AML-193 (cell line): ENCODE measurements around the gene KRTAP2-2.
"Not testable (repeated sequence)": the region's sequence is repeated elsewhere in the genome, so short reads cannot be mapped to it uniquely, and the experiment has no call there.

Experiments
- DNase-seq, 2 experiments: peaks; one replicate each; lab custom pipeline; 2025; lab: John Stamatoyannopoulos, UW

The KRTAP2-2 gene

GRCh38 chr17:41055130-41055529 is at the start of gene KRTAP2-2:
TSS of gene KRTAP2-2 (minus strand) at chr17:41055230. CDS start at chr17:41055211, 19 bp downstream.
- not testable (repeated sequence) for DNase-seq

GRCh38 chr17:41104386-41105038 is 49.5 kb upstream of the KRTAP2-2 start:
- not testable (repeated sequence) for DNase-seq

GRCh38 chr17:41103896-41104295 is 48.9 kb upstream of the KRTAP2-2 start:
- no peak for DNase-seq

- DNase-seq: no peak
Observed at GRCh38 chr17:41101586-41102259, 46.7 kb upstream of the KRTAP2-2 start, which contains the start of gene KRTAP4-16. TSS of gene KRTAP4-16 (minus strand) at chr17:41102209. CDS start at chr17:41102209, 0 bp downstream.

GRCh38 chr17:41099682-41100480 is 44.9 kb upstream of the KRTAP2-2 start:
- DNase-seq: not testable (repeated sequence)

GRCh38 chr17:41098481-41098880 is 43.5 kb upstream of the KRTAP2-2 start:
- no peak for DNase-seq

GRCh38 chr17:41098042-41098441 is 43.0 kb upstream of the KRTAP2-2 start, which contains the start of gene KRTAP4-8:
TSS of gene KRTAP4-8 (minus strand) at chr17:41098142. CDS start at chr17:41098084, 58 bp downstream.
- no peak for DNase-seq

GRCh38 chr17:41096055-41096454 is 41.0 kb upstream of the KRTAP2-2 start:
- no peak for DNase-seq

- not testable (repeated sequence) for DNase-seq
Observed at GRCh38 chr17:41088760-41089352, 33.8 kb upstream of the KRTAP2-2 start.

GRCh38 chr17:41084100-41084856 is 29.2 kb upstream of the KRTAP2-2 start, which contains the start of gene KRTAP4-7:
TSS of gene KRTAP4-7 (plus strand) at chr17:41084150. CDS start at chr17:41084207, 57 bp downstream.
- DNase-seq: not testable (repeated sequence)

GRCh38 chr17:41083427-41083826 is 28.4 kb upstream of the KRTAP2-2 start:
- DNase-seq: not testable (repeated sequence)

GRCh38 chr17:41082626-41083025 is 27.6 kb upstream of the KRTAP2-2 start:
- no peak for DNase-seq

- no peak for DNase-seq
Observed at GRCh38 chr17:41076788-41077187, 21.8 kb upstream of the KRTAP2-2 start.

GRCh38 chr17:41073676-41074075 is 18.6 kb upstream of the KRTAP2-2 start:
- no peak for DNase-seq

- no peak for DNase-seq
Observed at GRCh38 chr17:41071606-41072360, 16.8 kb upstream of the KRTAP2-2 start.

GRCh38 chr17:41069031-41069430 is 14.0 kb upstream of the KRTAP2-2 start:
- peak; percentile 42 to 58 for DNase-seq

GRCh38 chr17:41067281-41067680 is 12.3 kb upstream of the KRTAP2-2 start:
- no peak for DNase-seq

GRCh38 chr17:41065829-41066624 is 11.0 kb upstream of the KRTAP2-2 start, which contains the start of gene KRTAP2-4:
TSS of gene KRTAP2-4 (minus strand) at chr17:41065879. CDS start at chr17:41065845, 34 bp downstream.
- DNase-seq: peak; percentile 34 to 58

- DNase-seq: not testable (repeated sequence)
Observed at GRCh38 chr17:41065016-41065689, 10.1 kb upstream of the KRTAP2-2 start.
